Stimulated activated CD4-positive, alpha-beta T cell treated with anti-CD3 and anti-CD28 coated beads, Interleukin-12 subunit alpha, Interleukin-12 subunit beta, amount 100 ng/mL, for 48 hours (primary cell): ENCODE data around the gene SAMD4B.

Experiments used
- DNase-seq, 3 donors: peaks; one replicate each; pipeline ENCODE4 v3.0.0-alpha.2; 2020; ENCODE audit warnings: low read depth in 2 of 3, low spot score in 1 of 3

Gene SAMD4B

GRCh38 chr19:39407410-39407659 is 65.1 kb downstream of the SAMD4B start:
- DNase-seq: no peak

GRCh38 chr19:39407660-39408391 is 65.6 kb downstream of the SAMD4B start:
- DNase-seq: peak in 1 of 3 donors; percentile 30

GRCh38 chr19:39408392-39409207 is 66.4 kb downstream of the SAMD4B start:
- DNase-seq: no peak

- peak in 2 of 3 donors; percentile 62 to 66 for DNase-seq
These were observed 67.2 kb downstream of the SAMD4B start for GRCh38 chr19:39409208-39410016.

- no peak for DNase-seq
These were observed 68.0 kb downstream of the SAMD4B start for GRCh38 chr19:39410017-39410830.

- no peak for DNase-seq
These were observed 68.5 kb downstream of the SAMD4B start for GRCh38 chr19:39410831-39411080.

GRCh38 chr19:39411081-39411831 is 69.0 kb downstream of the SAMD4B start:
- no peak for DNase-seq

- peak; percentile 82 to 95 (median 86) for DNase-seq
These were observed 69.5 kb downstream of the SAMD4B start for GRCh38 chr19:39411832-39412099.

GRCh38 chr19:39412100-39412866 is 70.1 kb downstream of the SAMD4B start, which contains the start of gene PLEKHG2:
PLEKHG2 (plus strand) TSS chr19:39412669; CDS start chr19:39414087, 1,418 bp downstream.
- DNase-seq: peak; percentile 95 to 99 (median 96)

GRCh38 chr19:39412867-39413271 is 70.6 kb downstream of the SAMD4B start:
- no peak for DNase-seq

GRCh38 chr19:39413272-39413910 is 71.2 kb downstream of the SAMD4B start:
- DNase-seq: no peak

- DNase-seq: no peak
These were observed 71.8 kb downstream of the SAMD4B start for GRCh38 chr19:39413911-39414608.

- DNase-seq: no peak
These were observed 73.2 kb downstream of the SAMD4B start for GRCh38 chr19:39415111-39416046.

- DNase-seq: no peak
These were observed 74.2 kb downstream of the SAMD4B start for GRCh38 chr19:39416152-39417120.

GRCh38 chr19:39417463-39418181 is 75.4 kb downstream of the SAMD4B start:
- no peak for DNase-seq

- no peak for DNase-seq
These were observed 76.8 kb downstream of the SAMD4B start for GRCh38 chr19:39419003-39419402.
